Nephron progenitor cell (in vitro differentiated cells): ENCODE measurements around the gene NCR3LG1.
A peak's percentile ranks its signal among the peaks of the same experiment; 100 is the strongest.

Source experiments
- DNase-seq: peaks from one replicate; pipeline ENCODE4 v3.0.0; 2021
- H3K27ac Mint-ChIP-seq: 2 replicates; pipeline ENCODE4 v1.8.0; 2021; ENCODE audit warnings: mild to moderate bottlenecking, moderate library complexity, mixed read lengths
- H3K27me3 Mint-ChIP-seq: 2 replicates; pipeline ENCODE4 v1.8.0; 2021; ENCODE audit warnings: mild to moderate bottlenecking, low read depth, mixed read lengths; ENCODE audit not compliant: poor library complexity
- H3K36me3 Mint-ChIP-seq: 2 replicates; pipeline ENCODE4 v1.8.0; 2021; ENCODE audit warnings: low read depth, mixed read lengths
- H3K4me1 Mint-ChIP-seq: 2 replicates; pipeline ENCODE4 v1.8.0; 2021; ENCODE audit warnings: mixed read lengths
- H3K4me3 Mint-ChIP-seq: 2 replicates; pipeline ENCODE4 v1.8.0; 2021; ENCODE audit warnings: mild to moderate bottlenecking, moderate library complexity, mixed read lengths
- H3K9me3 Mint-ChIP-seq: 2 replicates; pipeline ENCODE4 v1.8.0; 2021; ENCODE audit warnings: mild to moderate bottlenecking, moderate library complexity, mixed read lengths
- TF ChIP-seq, protein P1 (sequence below): fragments of 200-600 bp; sonication (generic); IDR thresholded peaks from 2 replicates; pipeline ENCODE4 v1.5.0; 2021; ENCODE audit warnings: antibody characterized with exemption

NCR3LG1 gene

DNA sequence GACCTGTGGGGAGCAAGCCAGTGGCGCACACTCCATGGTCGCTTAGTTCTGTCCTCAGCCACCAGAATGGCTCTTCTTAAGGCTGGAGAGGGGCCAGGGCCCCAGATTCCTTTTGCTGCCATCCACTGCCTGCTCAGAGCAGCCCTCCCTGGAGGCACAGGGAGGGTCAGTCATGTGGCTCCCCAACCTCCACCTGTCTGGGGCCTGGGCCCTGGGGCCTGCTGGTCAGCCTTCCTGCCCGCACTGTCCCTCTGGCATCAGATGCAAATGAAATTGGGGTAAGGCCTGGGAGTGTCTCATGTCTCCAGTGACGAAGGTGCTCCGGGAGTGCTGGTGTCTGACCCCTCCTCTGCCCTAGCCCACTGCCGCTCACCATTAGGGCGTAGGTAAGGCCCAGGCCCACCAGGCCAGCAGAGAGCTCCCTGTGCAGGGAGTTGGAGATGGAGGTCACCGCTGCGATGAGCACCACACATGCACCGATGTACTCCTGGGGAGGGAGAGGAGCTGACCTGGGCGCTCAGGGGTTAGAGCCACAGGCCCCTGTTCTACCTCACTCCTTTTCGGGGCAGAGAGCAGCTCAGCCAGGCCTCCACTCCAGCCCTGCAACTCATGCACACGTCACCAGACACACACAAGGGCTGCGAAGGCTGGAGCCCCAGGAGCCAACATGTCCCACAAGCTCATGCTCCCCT, 45.9 kb downstream of the NCR3LG1 start:
- Mint-ChIP-seq H3K9me3 (no peaks in the 10 kb centered on the region), H3K27me3 (peaks cover 21% of the 10 kb centered on the region), H3K4me1 (peaks cover 6% of the 10 kb centered on the region), H3K36me3 (no peaks in the 10 kb centered on the region), H3K27ac (no peak overlapping the region), H3K4me3 (no peak overlapping the region)
- TF ChIP-seq, protein P1, sequence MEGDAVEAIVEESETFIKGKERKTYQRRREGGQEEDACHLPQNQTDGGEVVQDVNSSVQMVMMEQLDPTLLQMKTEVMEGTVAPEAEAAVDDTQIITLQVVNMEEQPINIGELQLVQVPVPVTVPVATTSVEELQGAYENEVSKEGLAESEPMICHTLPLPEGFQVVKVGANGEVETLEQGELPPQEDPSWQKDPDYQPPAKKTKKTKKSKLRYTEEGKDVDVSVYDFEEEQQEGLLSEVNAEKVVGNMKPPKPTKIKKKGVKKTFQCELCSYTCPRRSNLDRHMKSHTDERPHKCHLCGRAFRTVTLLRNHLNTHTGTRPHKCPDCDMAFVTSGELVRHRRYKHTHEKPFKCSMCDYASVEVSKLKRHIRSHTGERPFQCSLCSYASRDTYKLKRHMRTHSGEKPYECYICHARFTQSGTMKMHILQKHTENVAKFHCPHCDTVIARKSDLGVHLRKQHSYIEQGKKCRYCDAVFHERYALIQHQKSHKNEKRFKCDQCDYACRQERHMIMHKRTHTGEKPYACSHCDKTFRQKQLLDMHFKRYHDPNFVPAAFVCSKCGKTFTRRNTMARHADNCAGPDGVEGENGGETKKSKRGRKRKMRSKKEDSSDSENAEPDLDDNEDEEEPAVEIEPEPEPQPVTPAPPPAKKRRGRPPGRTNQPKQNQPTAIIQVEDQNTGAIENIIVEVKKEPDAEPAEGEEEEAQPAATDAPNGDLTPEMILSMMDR = no peak
- no peak for DNase-seq

DNA sequence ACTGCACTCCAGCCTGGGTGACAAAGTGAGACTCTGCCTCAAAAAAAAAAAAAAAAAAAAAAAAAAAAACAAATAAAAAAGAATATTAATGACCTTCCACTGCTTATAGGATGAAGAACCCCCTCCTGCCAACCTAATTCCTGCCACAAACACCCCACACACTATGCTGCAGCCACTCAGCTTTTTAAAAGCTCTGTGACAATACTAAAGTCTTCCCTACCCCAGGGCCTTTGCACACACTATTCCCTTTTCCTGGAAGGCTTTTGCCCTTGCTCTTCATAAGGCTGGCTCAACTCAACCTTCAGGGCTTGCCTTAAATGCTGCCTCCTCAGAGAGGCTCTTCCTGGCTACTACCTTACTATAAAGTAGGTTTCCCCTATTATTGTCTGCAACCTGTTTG, 47.6 kb downstream of the NCR3LG1 start:
- Mint-ChIP-seq H3K4me3 (no peak overlapping the region), H3K27me3 (peaks cover 22% of the 10 kb centered on the region), H3K9me3 (no peaks in the 10 kb centered on the region), H3K27ac (no peak overlapping the region), H3K36me3 (no peaks in the 10 kb centered on the region), H3K4me1 (peaks cover 6% of the 10 kb centered on the region)
- TF ChIP-seq, protein P1 = no peak
- no peak for DNase-seq

DNA sequence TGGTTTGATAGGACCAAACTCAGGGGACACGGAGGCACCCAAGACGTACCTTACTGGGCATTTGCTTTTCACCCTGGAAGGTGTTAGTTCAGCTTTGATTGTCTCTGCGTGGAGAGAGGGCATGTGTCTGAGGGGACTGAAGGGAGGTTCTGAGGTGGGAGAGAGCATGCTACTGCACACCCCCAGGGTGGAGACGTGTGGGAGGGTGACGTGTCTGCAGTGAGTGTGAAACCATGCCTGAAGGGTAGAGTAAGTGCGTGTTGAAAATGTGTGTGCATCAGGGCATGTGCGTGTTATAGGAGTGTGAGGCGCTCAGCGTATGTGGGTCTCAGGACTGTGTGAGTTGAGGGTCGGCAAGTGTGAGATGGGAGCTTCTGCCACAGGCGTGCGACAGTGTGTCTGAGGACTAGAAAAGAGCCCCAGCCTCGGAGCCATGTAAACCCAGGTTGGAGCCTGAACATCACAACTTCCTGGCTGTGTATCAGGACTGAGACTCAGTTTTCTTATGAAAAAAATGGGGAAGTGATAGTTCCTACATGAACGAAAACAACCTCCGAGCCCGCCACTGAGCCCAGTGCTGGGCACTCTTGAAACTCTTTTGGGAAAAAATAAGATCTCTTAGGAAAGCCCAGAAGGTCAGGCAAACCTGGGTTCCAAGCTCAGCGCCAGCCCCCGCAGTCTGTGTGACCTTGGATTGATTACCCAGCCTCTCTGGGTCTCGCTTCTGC, 48.6 kb downstream of the NCR3LG1 start:
- Mint-ChIP-seq H3K9me3 (no peaks in the 10 kb centered on the region), H3K36me3 (no peaks in the 10 kb centered on the region), H3K4me3 (no peak overlapping the region), H3K4me1 (peaks cover 10% of the 10 kb centered on the region), H3K27me3 (peaks cover 26% of the 10 kb centered on the region), H3K27ac (peak overlapping the region; percentile 7)
- DNase-seq = no peak
- TF ChIP-seq, protein P1 = no peak

DNA sequence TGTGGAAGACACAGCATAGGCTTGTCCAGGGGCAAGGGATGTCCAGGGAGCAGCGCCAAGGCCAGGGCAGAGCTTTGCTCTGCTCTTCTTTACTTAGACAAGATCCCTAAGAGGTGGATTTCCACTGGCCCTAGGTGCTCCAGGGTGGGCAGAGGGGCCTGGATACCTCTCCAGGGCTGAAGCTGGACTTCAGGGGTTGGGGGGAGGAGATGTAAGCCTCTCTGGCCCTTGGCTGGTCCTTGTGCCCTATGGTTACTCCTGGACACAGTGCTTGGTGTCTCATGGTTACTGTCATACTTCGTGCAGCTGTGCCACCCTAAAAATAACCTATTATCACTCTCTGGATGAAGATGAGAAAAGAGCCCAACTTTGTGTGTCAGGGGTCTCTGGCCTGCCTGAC, 49.7 kb downstream of the NCR3LG1 start:
- peaks cover 21% of the 10 kb centered on the region for H3K4me1 Mint-ChIP-seq

DNA sequence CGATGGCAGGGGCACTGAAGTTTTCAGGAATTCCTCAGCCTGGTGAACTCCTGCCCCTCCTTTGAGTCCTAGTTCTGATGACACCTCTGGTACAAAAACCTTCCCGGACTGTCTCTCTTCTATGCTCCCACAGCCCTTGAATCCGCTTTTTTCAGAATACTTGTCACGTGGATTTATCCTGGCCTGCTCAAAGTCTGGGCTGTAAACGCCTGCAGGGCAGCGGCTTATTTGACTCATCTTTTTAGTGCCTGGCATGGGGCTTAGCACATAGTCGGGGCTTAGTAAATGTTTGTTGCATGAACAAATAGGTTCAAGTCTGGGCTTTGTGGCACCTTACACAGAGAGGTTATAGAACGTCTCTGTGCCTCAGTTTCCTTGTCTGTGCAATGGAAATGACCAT, 50.2 kb downstream of the NCR3LG1 start:
- peaks cover 24% of the 10 kb centered on the region for H3K4me1 Mint-ChIP-seq
- peaks cover 18% of the 10 kb centered on the region for H3K27me3 Mint-ChIP-seq
- H3K9me3 Mint-ChIP-seq = no peaks in the 10 kb centered on the region
- H3K4me3 Mint-ChIP-seq = no peak overlapping the region
- H3K27ac Mint-ChIP-seq = no peak overlapping the region
- no peaks in the 10 kb centered on the region for H3K36me3 Mint-ChIP-seq
- TF ChIP-seq, protein P1 = no peak
- no peak for DNase-seq

More for the DNA sequence above, 49.7 kb downstream of the NCR3LG1 start:
- H3K27me3 Mint-ChIP-seq = peaks cover 20% of the 10 kb centered on the region
- H3K36me3 Mint-ChIP-seq = no peaks in the 10 kb centered on the region
- DNase-seq = no peak
- H3K4me3 Mint-ChIP-seq = no peak overlapping the region
- H3K27ac Mint-ChIP-seq = no peak overlapping the region
- TF ChIP-seq, protein P1 = no peak
- H3K9me3 Mint-ChIP-seq = no peaks in the 10 kb centered on the region
